Epithelial cell of prostate (primary cell): ENCODE data around the gene CDC37L1.
A peak's percentile ranks its signal among the peaks of the same experiment; 100 is the strongest.

Source experiments
- DNase-seq: peaks from one replicate; pipeline ENCODE4 v3.0.0-alpha.2; 2011; ENCODE audit warnings: low read depth, low spot score
- H3K27ac ChIP-seq: fragments of 450-650 bp; 2 replicates; pipeline ENCODE4 v1.5.1; 2017; ENCODE audit warnings: mild to moderate bottlenecking

Gene CDC37L1

GRCh38 chr9:4667681-4668080 lies 11.7 kb upstream of the CDC37L1 start:
- DNase-seq = no peak
- no peak overlapping the region for H3K27ac ChIP-seq

GRCh38 chr9:4668604-4669003 lies 10.8 kb upstream of the CDC37L1 start:
- no peak overlapping the region for H3K27ac ChIP-seq
- no peak for DNase-seq

- no peak overlapping the region for H3K27ac ChIP-seq
- DNase-seq = no peak
Observed at GRCh38 chr9:4669890-4670289, 9.5 kb upstream of the CDC37L1 start.

GRCh38 chr9:4670591-4670990 lies 8.8 kb upstream of the CDC37L1 start:
- no peak overlapping the region for H3K27ac ChIP-seq
- DNase-seq = no peak

- H3K27ac ChIP-seq = no peak overlapping the region
- DNase-seq = no peak
Observed at GRCh38 chr9:4671737-4672136, 7.6 kb upstream of the CDC37L1 start.

GRCh38 chr9:4674783-4675182 lies 4.6 kb upstream of the CDC37L1 start:
- H3K27ac ChIP-seq = peak overlapping the region; percentile 45
- peak; percentile 48 for DNase-seq

- peak overlapping the region; percentile 92 for H3K27ac ChIP-seq
- no peak for DNase-seq
Observed at GRCh38 chr9:4677392-4677791, 2.0 kb upstream of the CDC37L1 start.

GRCh38 chr9:4678679-4679267 lies 596 bp upstream of the CDC37L1 start:
- H3K27ac ChIP-seq = peak overlapping the region; percentile 92
- DNase-seq = no peak

GRCh38 chr9:4680173-4680525 lies 780 bp downstream of the CDC37L1 start:
- H3K27ac ChIP-seq = peak overlapping the region; percentile 92
- no peak for DNase-seq

- H3K27ac ChIP-seq = peak overlapping the region; percentile 92
- DNase-seq = no peak
Observed at GRCh38 chr9:4680750-4681149, 1.4 kb downstream of the CDC37L1 start.

GRCh38 chr9:4684820-4685219 lies 5.5 kb downstream of the CDC37L1 start:
- DNase-seq = no peak
- H3K27ac ChIP-seq = no peak overlapping the region

GRCh38 chr9:4686112-4686511 lies 6.7 kb downstream of the CDC37L1 start:
- DNase-seq = no peak

GRCh38 chr9:4686584-4686983 lies 7.2 kb downstream of the CDC37L1 start:
- H3K27ac ChIP-seq = no peak overlapping the region

More at GRCh38 chr9:4686112-4686511, 6.7 kb downstream of the CDC37L1 start:
- H3K27ac ChIP-seq = no peak overlapping the region

GRCh38 chr9:4689021-4689420 lies 9.7 kb downstream of the CDC37L1 start:
- peak overlapping the region; percentile 38 for H3K27ac ChIP-seq

More at GRCh38 chr9:4686584-4686983, 7.2 kb downstream of the CDC37L1 start:
- no peak for DNase-seq

GRCh38 chr9:4689687-4690104 lies 10.3 kb downstream of the CDC37L1 start:
- no peak for DNase-seq

More at GRCh38 chr9:4689021-4689420, 9.7 kb downstream of the CDC37L1 start:
- no peak for DNase-seq

GRCh38 chr9:4690144-4690543 lies 10.8 kb downstream of the CDC37L1 start:
- peak overlapping the region; percentile 38 for H3K27ac ChIP-seq
- no peak for DNase-seq

More at GRCh38 chr9:4689687-4690104, 10.3 kb downstream of the CDC37L1 start:
- peak overlapping the region; percentile 38 for H3K27ac ChIP-seq

GRCh38 chr9:4691795-4692194 lies 12.4 kb downstream of the CDC37L1 start:
- no peak for DNase-seq
- H3K27ac ChIP-seq = no peak overlapping the region

- DNase-seq = no peak
- no peak overlapping the region for H3K27ac ChIP-seq
Observed at GRCh38 chr9:4700091-4700490, 20.7 kb downstream of the CDC37L1 start.

- DNase-seq = no peak
- H3K27ac ChIP-seq = no peak overlapping the region
Observed at GRCh38 chr9:4700932-4701331, 21.6 kb downstream of the CDC37L1 start.

GRCh38 chr9:4701526-4701925 lies 22.2 kb downstream of the CDC37L1 start:
- H3K27ac ChIP-seq = no peak overlapping the region
- DNase-seq = no peak

- peak overlapping the region; percentile 39 for H3K27ac ChIP-seq
Observed at GRCh38 chr9:4704129-4704528, 24.8 kb downstream of the CDC37L1 start.

GRCh38 chr9:4706021-4706420 lies 26.7 kb downstream of the CDC37L1 start:
- DNase-seq = no peak
- H3K27ac ChIP-seq = no peak overlapping the region

More at GRCh38 chr9:4704129-4704528, 24.8 kb downstream of the CDC37L1 start:
- DNase-seq = peak; percentile 12
